ENCODE results near the gene PRLR. TPM values are rescaled to one million over a fixed set of nuclear protein-coding genes. Genes with fewer than 3 reads are reported as not detected.

The PRLR gene
- total and polyA plus RNA-seq, 2 of the 13 experiments (the other 11 are each of a cell fraction or from before 2014, with no cell fraction given), result 12.2 to 13.3 TPM

GRCh38 chr5:35115920-35116319 is 114.4 kb downstream of the PRLR start (continued):
- no peak for TF ChIP-seq PAX8 (CRISPR knock-in tag; IDR thresholded peaks at IDR 0.05; ENCODE audit: borderline replicate concordance)
- TF ChIP-seq TEAD3 (CRISPR knock-in tag; optimal IDR thresholded peaks at IDR 0.05; ENCODE audit: borderline replicate concordance), result no peak
- TF ChIP-seq ARID3A (IDR thresholded peaks at IDR 0.05; ENCODE audit: low read depth, low read length), result peak; percentile 46; the same call in 1 of the 2 replicates
- no peak for TF ChIP-seq REPIN1 (CRISPR knock-in tag; IDR thresholded peaks at IDR 0.05; ENCODE audit: borderline replicate concordance, low read depth)
- TF ChIP-seq ZNF597 (CRISPR knock-in tag; IDR thresholded peaks at IDR 0.05), result no peak
- TF ChIP-seq EP300 (IDR thresholded peaks at IDR 0.05; ENCODE audit: low read depth in 2 of 2, low read length in 2 of 2), result peak in 1 of 2 experiments; percentile 62; a peak in 1 of 4 replicates
- no peak for TF ChIP-seq EP300 (CRISPR knock-in tag; IDR thresholded peaks at IDR 0.05; ENCODE audit: borderline replicate concordance)
- TF ChIP-seq GATAD1 (CRISPR knock-in tag; IDR thresholded peaks at IDR 0.05), result no peak
- no peak for TF ChIP-seq ZNF816 (CRISPR knock-in tag; IDR thresholded peaks at IDR 0.05; ENCODE audit: borderline replicate concordance)

GRCh38 chr5:35114698-35115097 is 115.6 kb downstream of the PRLR start:
- H4K20me1 ChIP-seq (ENCODE audit: insufficient read depth, low read length), result no peaks in the 10 kb centered on the region
- no peak overlapping the region for H3K9ac ChIP-seq (ENCODE audit: insufficient read depth, low read depth, low read length)
- in situ Hi-C loops (cut with HindIII; ENCODE audit: extremely low pct_ligation_motif_present, low pct_unique_long_range_greater_than_20kb) (no loop called here), intact Hi-C loops (cut with micrococcal nuclease; ENCODE audit: unreplicated experiment) (no loop called here)
- H3K9me3 ChIP-seq (ENCODE audit: low read length), result no peaks in the 10 kb centered on the region
- no peak overlapping the region for H3K27ac ChIP-seq (ENCODE audit: extremely low read length, insufficient read depth, low read length)
- H3K36me3 ChIP-seq (replicated peaks in 1 of 2; ENCODE audit: control insufficient read depth in 1 of 2, insufficient read depth in 2 of 2, low read length in 2 of 2), result peaks cover 0 to 5% of the 10 kb centered on the region in 2 experiments; a peak in 1 of 5 replicates
- H3K4me3 ChIP-seq (replicated peaks in 1 of 3; ENCODE audit: insufficient read depth in 1 of 3, low read depth in 2 of 3, low read length in 3 of 3), result no peak overlapping the region
- ATAC-seq (no peak), DNase-seq (ENCODE audit: low spot score) (no peak), FAIRE-seq (no peak)
- ChIA-PET CTCF (ENCODE audit: low intra/inter-chr PET ratio, low total read pairs) (no interaction called here), POLR2A (no interaction called here)
- H3K4me2 ChIP-seq (ENCODE audit: low read depth, low read length), result no peak overlapping the region
- no peaks in the 10 kb centered on the region for H3K79me2 ChIP-seq (ENCODE audit: insufficient read depth, low read length)
- no peaks in the 10 kb centered on the region for H3K27me3 ChIP-seq (ENCODE audit: control insufficient read depth in 1 of 2, insufficient read depth in 2 of 2, low read length in 2 of 2)
- no peak overlapping the region for H2AFZ ChIP-seq (ENCODE audit: low read length)
- H3K4me1 ChIP-seq (ENCODE audit: insufficient read depth, low read length), result peaks cover 18% of the 10 kb centered on the region
- 95% methylated on average over 4 of the region's 4 CpGs for whole genome bisulfite sequencing (ENCODE audit: low lambda C conversion rate)
- no TSS peak for BruUV-seq (replicated peaks)
- TF ChIP-seq HMG20A (CRISPR knock-in tag; IDR thresholded peaks at IDR 0.05; ENCODE audit: borderline replicate concordance) (no peak), TRAFD1 (CRISPR knock-in tag; IDR thresholded peaks at IDR 0.05; ENCODE audit: borderline replicate concordance) (no peak), CEBPB (IDR thresholded peaks at IDR 0.05; ENCODE audit: borderline replicate concordance, low read depth, low read length) (no peak), THAP9 (CRISPR knock-in tag; IDR thresholded peaks at IDR 0.05; ENCODE audit: borderline replicate concordance) (no peak)
